ENCODE results near the gene PLS1. TPM values are rescaled to one million over a fixed set of nuclear protein-coding genes. Genes with fewer than 3 reads are reported as not detected.

Gene PLS1
- total RNA-seq, 2 experiments from 2014 or later: 0.63 to 0.92 TPM

GRCh38 chr3:142615171-142615570 is 19.0 kb downstream of the PLS1 start:
- intact Hi-C loops (cut with DNase I, micrococcal nuclease): no loop called here
- ATAC-seq (ENCODE audit: poor library complexity): no peak
- ChIA-PET CTCF (no interaction called here), POLR2A (no interaction called here)
- Histone ChIP-seq H3K27me3 (ENCODE audit: control insufficient read depth in 1 of 2, insufficient read depth in 2 of 2, low read length in 2 of 2) (no peaks in the 10 kb centered on the region), H3K36me3 (ENCODE audit: insufficient read depth, low read length) (no peaks in the 10 kb centered on the region), H3K9me3 (ENCODE audit: control insufficient read depth in 1 of 2, insufficient read depth in 1 of 2, low read length in 2 of 2) (no peaks in the 10 kb centered on the region), H3K4me1 (ENCODE audit: insufficient read depth, low read length) (no peaks in the 10 kb centered on the region), H3K27ac (ENCODE audit: low read depth in 1 of 2, low read length in 2 of 2) (no peak overlapping the region), H3K4me3 (ENCODE audit: low read length) (no peak overlapping the region)
- no peak for DNase-seq
- H3K27ac Mint-ChIP-seq: no peak overlapping the region
- no peak overlapping the region for H3K4me3 Mint-ChIP-seq
- no peaks in the 10 kb centered on the region for H3K36me3 Mint-ChIP-seq (ENCODE audit: low read depth)
- H3K4me1 Mint-ChIP-seq (ENCODE audit: low read depth): no peaks in the 10 kb centered on the region
- no peaks in the 10 kb centered on the region for H3K9me3 Mint-ChIP-seq
- no peaks in the 10 kb centered on the region for H3K27me3 Mint-ChIP-seq
- no peak for TF ChIP-seq CTCF (IDR thresholded peaks at IDR 0.05)

GRCh38 chr3:142618917-142619461 is 22.8 kb downstream of the PLS1 start:
- intact Hi-C loops (cut with DNase I, micrococcal nuclease): no loop called here
- no peaks in the 10 kb centered on the region for H3K27me3 ChIP-seq (ENCODE audit: control insufficient read depth in 1 of 2, insufficient read depth in 2 of 2, low read length in 2 of 2)
- Mint-ChIP-seq H3K27ac (no peak overlapping the region), H3K36me3 (ENCODE audit: low read depth) (no peaks in the 10 kb centered on the region), H3K4me1 (ENCODE audit: low read depth) (no peaks in the 10 kb centered on the region), H3K9me3 (no peaks in the 10 kb centered on the region), H3K27me3 (no peaks in the 10 kb centered on the region), H3K4me3 (no peak overlapping the region)
- no peak for ATAC-seq (ENCODE audit: poor library complexity)
- TF ChIP-seq CTCF (IDR thresholded peaks at IDR 0.05): no peak
- no peak overlapping the region for H3K27ac ChIP-seq (ENCODE audit: low read depth in 1 of 2, low read length in 2 of 2)
- CTCF ChIA-PET: no interaction called here
- H3K4me3 ChIP-seq (ENCODE audit: low read length): no peak overlapping the region
- POLR2A ChIA-PET: no interaction called here
- no peaks in the 10 kb centered on the region for H3K4me1 ChIP-seq (ENCODE audit: insufficient read depth, low read length)
- DNase-seq: no peak
- no peaks in the 10 kb centered on the region for H3K36me3 ChIP-seq (ENCODE audit: insufficient read depth, low read length)
- H3K9me3 ChIP-seq (ENCODE audit: control insufficient read depth in 1 of 2, insufficient read depth in 1 of 2, low read length in 2 of 2): no peaks in the 10 kb centered on the region

- DNase-seq: no peak
- Histone ChIP-seq H3K27ac (ENCODE audit: low read depth in 1 of 2, low read length in 2 of 2) (no peak overlapping the region), H3K4me3 (ENCODE audit: low read length) (no peak overlapping the region), H3K27me3 (ENCODE audit: control insufficient read depth in 1 of 2, insufficient read depth in 2 of 2, low read length in 2 of 2) (no peaks in the 10 kb centered on the region), H3K36me3 (ENCODE audit: insufficient read depth, low read length) (no peaks in the 10 kb centered on the region), H3K9me3 (ENCODE audit: control insufficient read depth in 1 of 2, insufficient read depth in 1 of 2, low read length in 2 of 2) (no peaks in the 10 kb centered on the region), H3K4me1 (ENCODE audit: insufficient read depth, low read length) (no peaks in the 10 kb centered on the region)
- intact Hi-C loops (cut with DNase I, micrococcal nuclease): no loop called here
- Mint-ChIP-seq H3K27ac (no peak overlapping the region), H3K4me3 (no peak overlapping the region), H3K4me1 (ENCODE audit: low read depth) (no peaks in the 10 kb centered on the region), H3K27me3 (no peaks in the 10 kb centered on the region), H3K36me3 (ENCODE audit: low read depth) (no peaks in the 10 kb centered on the region), H3K9me3 (no peaks in the 10 kb centered on the region)
- TF ChIP-seq CTCF (IDR thresholded peaks at IDR 0.05): no peak
- no peak for ATAC-seq (ENCODE audit: poor library complexity)
- ChIA-PET POLR2A (no interaction called here), CTCF (no interaction called here)
Measured at GRCh38 chr3:142622405-142622804, 26.2 kb downstream of the PLS1 start.
